ENCODE results near the gene UBC. TPM values are rescaled to one million over a fixed set of nuclear protein-coding genes. Genes with fewer than 3 reads are reported as not detected.

Gene UBC
- total and polyA plus RNA-seq, 9 of the 15 experiments (the other 6 are each of a cell fraction or from before 2014, with no cell fraction given), result 533 to 1,153 (median 813) TPM

- TF ChIP-seq ZBTB26 (CRISPR knock-in tag; IDR thresholded peaks at IDR 0.05) (peak; percentile 63; the same call in 1 of the 2 replicates), NR1H2 (CRISPR knock-in tag; IDR thresholded peaks at IDR 0.05) (no peak), HIVEP1 (CRISPR knock-in tag; IDR thresholded peaks at IDR 0.05) (0 out of 2 replicates have a peak, but pooled peaks have one; percentile 63), MYBL2 (IDR thresholded peaks at IDR 0.05; ENCODE audit: low read depth) (no peak), MYBL2 (CRISPR knock-in tag; IDR thresholded peaks at IDR 0.05; ENCODE audit: borderline replicate concordance) (no peak), ZBTB43 (CRISPR knock-in tag; IDR thresholded peaks at IDR 0.05) (no peak), PRDM10 (IDR thresholded peaks at IDR 0.05; ENCODE audit: partially characterized antibody) (peak; percentile 97), ZNF668 (CRISPR knock-in tag; IDR thresholded peaks at IDR 0.05) (no peak), CHAMP1 (IDR thresholded peaks at IDR 0.05) (no peak), PATZ1 (CRISPR knock-in tag; IDR thresholded peaks at IDR 0.05; ENCODE audit: borderline replicate concordance) (no peak), MYC (IDR thresholded peaks at IDR 0.05; ENCODE audit: low read depth, low read length) (peak; percentile 90), MYC (CRISPR knock-in tag; IDR thresholded peaks at IDR 0.05; ENCODE audit: borderline replicate concordance, low read depth) (peak; percentile 46; the same call in 1 of the 2 replicates), PHF8 (IDR thresholded peaks at IDR 0.05; ENCODE audit: borderline replicate concordance, low read length) (peak; percentile 62; the same call in 1 of the 2 replicates)
Observed at GRCh38 chr12:124863416-124864325, 50.8 kb downstream of the UBC start, which contains the start of gene SCARB1 (continued).

Data from K562 (cell line).